ENCODE data around the gene TMEFF2.

TMEFF2 gene

DNA sequence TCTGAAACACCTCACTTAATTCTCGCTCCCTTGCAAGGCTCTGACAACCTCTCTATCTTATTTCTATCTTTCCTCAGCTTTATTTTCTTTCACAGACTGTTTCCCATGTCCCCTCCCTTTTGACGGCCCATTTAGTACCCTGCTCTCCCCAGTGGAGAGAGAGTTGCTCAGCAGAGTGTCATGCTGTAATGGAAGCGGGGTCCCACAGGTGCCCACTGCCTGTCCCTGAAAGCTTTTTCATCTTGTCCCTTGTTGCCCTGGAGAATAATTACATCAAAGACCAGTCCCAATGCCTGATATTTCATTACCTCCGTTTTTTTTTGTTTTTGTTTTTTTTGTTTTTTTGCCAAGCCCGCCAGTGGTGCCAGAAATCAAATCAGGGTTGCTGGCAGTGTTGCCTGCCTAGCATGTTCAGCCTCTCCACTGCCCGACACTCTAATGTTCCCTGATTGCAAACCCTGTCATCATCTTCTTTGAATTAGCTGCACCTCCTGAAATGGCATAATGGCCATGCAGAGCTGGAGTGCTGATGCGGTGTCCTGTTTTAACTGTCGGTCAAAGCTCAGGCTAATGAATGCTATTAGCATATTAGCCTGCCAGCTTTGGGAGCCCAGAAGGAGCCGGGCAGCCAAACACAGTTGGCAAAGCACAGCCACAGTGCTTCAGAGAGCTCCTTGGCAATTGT, 276.6 kb downstream of the TMEFF2 start:
- Histone ChIP-seq H3K9me2 (replicated peaks; ENCODE audit: low read depth, low read length) (no peaks in the 10 kb centered on the region), H2AFZ (ENCODE audit: low read length) (no peak overlapping the region), H3K79me2 (ENCODE audit: insufficient read depth, low read length) (no peaks in the 10 kb centered on the region), H3K9ac (ENCODE audit: low read depth, low read length, poor library complexity, severe bottlenecking) (no peak overlapping the region), H4K20me1 (ENCODE audit: insufficient read depth, low read length, poor library complexity, severe bottlenecking) (no peaks in the 10 kb centered on the region), H3K27me3 (ENCODE audit: insufficient read depth, low read length, poor library complexity, severe bottlenecking) (no peaks in the 10 kb centered on the region), H3K4me1 (ENCODE audit: insufficient read depth, low read length, poor library complexity, severe bottlenecking) (no peaks in the 10 kb centered on the region), H3K36me3 (ENCODE audit: insufficient read depth, low read length) (no peaks in the 10 kb centered on the region), H3K4me3 (ENCODE audit: low read length, poor library complexity, severe bottlenecking) (no peak overlapping the region), H3F3A (ENCODE audit: low read depth) (no peaks in the 10 kb centered on the region), H3K9me3 (ENCODE audit: insufficient read depth, low read depth, low read length) (no peaks in the 10 kb centered on the region), H3K4me2 (ENCODE audit: low read depth, low read length, poor library complexity, severe bottlenecking) (no peak overlapping the region)
- no peak for TF ChIP-seq CTCF (conservative IDR thresholded peaks at IDR 0.05; ENCODE audit: low read length)
- no peak for TF ChIP-seq EZH2phosphoT487 (IDR thresholded peaks at IDR 0.05; ENCODE audit: borderline replicate concordance)

DNA sequence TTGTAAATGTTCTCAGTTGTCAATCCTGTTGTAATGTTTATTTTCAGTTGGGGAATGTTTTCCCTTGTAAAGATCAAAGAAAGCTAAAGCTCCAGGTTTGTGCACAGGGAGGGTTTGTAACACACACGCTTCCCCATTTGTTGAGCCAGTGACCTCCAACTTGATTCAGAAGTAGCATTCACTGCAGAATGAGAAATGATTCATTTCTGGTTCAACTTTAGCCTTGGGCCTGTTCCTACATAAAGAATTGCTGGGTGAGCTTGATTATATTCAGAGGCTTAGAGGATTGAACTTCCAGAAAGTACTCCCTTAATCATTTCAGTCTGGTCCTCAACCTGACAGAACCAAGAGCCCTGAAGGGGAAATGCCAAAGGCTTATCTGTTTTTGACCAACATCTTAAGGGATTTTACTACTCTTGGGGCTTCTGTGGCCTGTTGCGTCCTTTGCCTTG, 277.3 kb downstream of the TMEFF2 start:
- no peak overlapping the region for H3K9ac ChIP-seq (ENCODE audit: low read depth, low read length, poor library complexity, severe bottlenecking)
- no peak overlapping the region for H3K4me2 ChIP-seq (ENCODE audit: low read depth, low read length, poor library complexity, severe bottlenecking)
- H3K27me3 ChIP-seq (ENCODE audit: insufficient read depth, low read length, poor library complexity, severe bottlenecking) = no peaks in the 10 kb centered on the region
- H2AFZ ChIP-seq (ENCODE audit: low read length) = no peak overlapping the region
- H4K20me1 ChIP-seq (ENCODE audit: insufficient read depth, low read length, poor library complexity, severe bottlenecking) = no peaks in the 10 kb centered on the region
- H3K9me3 ChIP-seq (ENCODE audit: insufficient read depth, low read depth, low read length) = no peaks in the 10 kb centered on the region
- H3F3A ChIP-seq (ENCODE audit: low read depth) = no peaks in the 10 kb centered on the region
- H3K79me2 ChIP-seq (ENCODE audit: insufficient read depth, low read length) = no peaks in the 10 kb centered on the region
- no peaks in the 10 kb centered on the region for H3K36me3 ChIP-seq (ENCODE audit: insufficient read depth, low read length)
- no peaks in the 10 kb centered on the region for H3K9me2 ChIP-seq (replicated peaks; ENCODE audit: low read depth, low read length)
- H3K4me1 ChIP-seq (ENCODE audit: insufficient read depth, low read length, poor library complexity, severe bottlenecking) = no peaks in the 10 kb centered on the region
- no peak overlapping the region for H3K4me3 ChIP-seq (ENCODE audit: low read length, poor library complexity, severe bottlenecking)
- TF ChIP-seq CTCF (conservative IDR thresholded peaks at IDR 0.05; ENCODE audit: low read length) = no peak
- TF ChIP-seq EZH2phosphoT487 (IDR thresholded peaks at IDR 0.05; ENCODE audit: borderline replicate concordance) = no peak

DNA sequence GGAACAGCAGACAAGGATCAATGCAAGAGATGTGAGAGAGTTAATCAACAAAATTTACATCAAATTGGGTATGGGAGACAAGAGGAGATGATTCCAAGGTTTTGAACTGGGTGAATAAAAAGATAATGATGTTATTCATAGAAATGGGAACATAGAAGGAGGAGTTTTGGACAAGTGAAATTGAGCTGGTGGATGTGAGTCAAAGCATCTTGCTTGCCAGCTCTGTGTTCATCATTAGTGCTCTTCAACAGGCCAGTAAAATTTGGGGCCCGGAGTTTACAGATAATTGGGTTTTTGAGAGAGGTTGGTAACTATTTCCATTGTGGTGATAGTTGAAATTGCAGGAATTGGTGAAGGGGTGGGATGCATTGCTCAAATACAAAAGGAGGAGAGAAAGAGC, 277.9 kb downstream of the TMEFF2 start:
- H3K27me3 ChIP-seq (ENCODE audit: insufficient read depth, low read length, poor library complexity, severe bottlenecking) = no peaks in the 10 kb centered on the region
- H3K4me3 ChIP-seq (ENCODE audit: low read length, poor library complexity, severe bottlenecking) = no peak overlapping the region
- H2AFZ ChIP-seq (ENCODE audit: low read length) = no peak overlapping the region
- H4K20me1 ChIP-seq (ENCODE audit: insufficient read depth, low read length, poor library complexity, severe bottlenecking) = no peaks in the 10 kb centered on the region
- no peak for TF ChIP-seq CTCF (conservative IDR thresholded peaks at IDR 0.05; ENCODE audit: low read length)
- no peak for TF ChIP-seq EZH2phosphoT487 (IDR thresholded peaks at IDR 0.05; ENCODE audit: borderline replicate concordance)
- H3K79me2 ChIP-seq (ENCODE audit: insufficient read depth, low read length) = no peaks in the 10 kb centered on the region
- no peaks in the 10 kb centered on the region for H3K9me2 ChIP-seq (replicated peaks; ENCODE audit: low read depth, low read length)
- H3K9ac ChIP-seq (ENCODE audit: low read depth, low read length, poor library complexity, severe bottlenecking) = no peak overlapping the region
- H3K36me3 ChIP-seq (ENCODE audit: insufficient read depth, low read length) = no peaks in the 10 kb centered on the region
- H3F3A ChIP-seq (ENCODE audit: low read depth) = no peaks in the 10 kb centered on the region
- no peak overlapping the region for H3K4me2 ChIP-seq (ENCODE audit: low read depth, low read length, poor library complexity, severe bottlenecking)
- H3K9me3 ChIP-seq (ENCODE audit: insufficient read depth, low read depth, low read length) = no peaks in the 10 kb centered on the region
- no peaks in the 10 kb centered on the region for H3K4me1 ChIP-seq (ENCODE audit: insufficient read depth, low read length, poor library complexity, severe bottlenecking)

Data from Loucy (cell line).